HepG2 (cell line): Measurements from ENCODE around the gene RPTOR. TPM values are rescaled to one million over a fixed set of nuclear protein-coding genes. Genes with fewer than 3 reads are reported as not detected.

Experiments
- ATAC-seq: fragments of 200-7000 bp; cut with Tn5 transposase; 3 replicates; pipeline ENCODE4 v1.9.1; 2020; ENCODE audit warnings: mild to moderate bottlenecking, moderate library complexity
- BruUV-seq: library from RNA; stranded (reverse); fragments of 400-500 nt; replicated peaks from 2 replicates; lab custom pipeline; 2021; lab: Mats Ljungman, UMichigan
- CTCF ChIA-PET: fragments of 300-600 bp; formaldehyde crosslinking; extraction: SDS; loops from one replicate; lab custom pipeline; 2021; ENCODE audit warnings: low total read pairs, inconsistent platforms, low intra/inter-chr PET ratio; lab: Yijun Ruan, JAX
- POLR2A ChIA-PET: fragments of 350-600 bp; sonication (Branson Sonifier 250); formaldehyde crosslinking; loops from one replicate; lab custom pipeline; 2020; ENCODE audit warnings: antibody characterized with exemption, inconsistent platforms; lab: Yijun Ruan, JAX
- DNase-seq: peaks from one replicate; pipeline ENCODE4 v3.0.0-alpha.2; 2015; ENCODE audit warnings: low spot score
- FAIRE-seq: peaks from 3 replicates; lab custom pipeline; 2011; peaks lifted over from hg19 to GRCh38; lab: Jason Lieb, UNC
- H2AFZ ChIP-seq: one replicate; pipeline ENCODE4 v1.6.1; 2011; ENCODE audit warnings: low read length, inconsistent platforms
- H3K27ac ChIP-seq: fragments of 300-600 bp; 3 replicates; pipeline ENCODE4 v1.8.0; 2011; ENCODE audit warnings: mixed run types, mild to moderate bottlenecking, mixed read lengths, low read length, inconsistent platforms; ENCODE audit not compliant: insufficient read depth; ENCODE audit errors: extremely low read length
- H3K27me3 ChIP-seq, 2 experiments: fragments of 200-600 bp in 1 of 2; 2 replicates in 1 of 2; 3 replicates in 1 of 2; pipeline versions ENCODE4 v1.6.0 to v1.8.0; 2011; ENCODE audit warnings: low read length in 2 of 2, mild to moderate bottlenecking in 2 of 2, moderate library complexity in 2 of 2, inconsistent platforms in 1 of 2; ENCODE audit not compliant: insufficient read depth in 2 of 2, control insufficient read depth in 1 of 2
- H3K36me3 ChIP-seq, 2 experiments: fragments of 200-600 bp in 1 of 2; replicated peaks in 1 of 2; 2 replicates in 1 of 2; 3 replicates in 1 of 2; pipeline versions ENCODE4 v1.5.1 to v1.8.0; 2011; ENCODE audit warnings: low read length in 2 of 2, inconsistent platforms in 1 of 2; ENCODE audit not compliant: insufficient read depth in 2 of 2, control insufficient read depth in 1 of 2
- H3K4me1 ChIP-seq: 2 replicates; pipeline ENCODE4 v1.5.1; 2012; ENCODE audit warnings: low read length, inconsistent platforms; ENCODE audit not compliant: insufficient read depth
- H3K4me2 ChIP-seq: 2 replicates; pipeline ENCODE4 v1.6.0; 2011; ENCODE audit warnings: low read depth, low read length, inconsistent platforms
- H3K4me3 ChIP-seq, 3 experiments: fragments of 200-600 bp in 1 of 3; sonication (generic), shearing (Covaris generic) in 1 of 3; replicated peaks in 1 of 3; 2 replicates each; pipeline ENCODE4 v1.5.1; 2011 to 2016; ENCODE audit warnings: low read length in 3 of 3, inconsistent platforms in 2 of 3, low read depth in 2 of 3, mild to moderate bottlenecking in 2 of 3, control low read depth in 1 of 3, mixed read lengths in 1 of 3; ENCODE audit not compliant: insufficient read depth in 1 of 3
- H3K79me2 ChIP-seq: one replicate; pipeline ENCODE4 v1.6.1; 2011; ENCODE audit warnings: low read length, inconsistent platforms; ENCODE audit not compliant: insufficient read depth
- H3K9ac ChIP-seq: 2 replicates; pipeline ENCODE4 v1.6.0; 2011; ENCODE audit warnings: mild to moderate bottlenecking, low read depth, low read length, inconsistent platforms; ENCODE audit not compliant: insufficient read depth
- H3K9me3 ChIP-seq: 2 replicates; pipeline ENCODE4 v1.5.1; 2012; ENCODE audit warnings: mild to moderate bottlenecking, low read length
- H4K20me1 ChIP-seq: 2 replicates; pipeline ENCODE4 v1.6.0; 2011; ENCODE audit warnings: inconsistent platforms, mild to moderate bottlenecking, low read length, moderate library complexity; ENCODE audit not compliant: insufficient read depth
- MXD3 ChIP-seq: IDR thresholded peaks from 2 replicates; pipeline ENCODE4 v1.6.1; 2016; ENCODE audit warnings: mild to moderate bottlenecking, missing biosample characterization, missing genetic modification reagents
- NFE2L2 ChIP-seq: fragments of 150-350 bp; IDR thresholded peaks from 2 replicates; pipeline ENCODE4 v1.6.1; 2014; ENCODE audit warnings: low read length
- ZFP62 ChIP-seq: sonication (generic); formaldehyde crosslinking; IDR thresholded peaks from 2 replicates; pipeline ENCODE4 v1.4.0; 2020; ENCODE audit warnings: missing genetic modification reagents
- ZFP90 ChIP-seq: sonication (generic); formaldehyde crosslinking; IDR thresholded peaks from 2 replicates; pipeline ENCODE4 v1.8.0; 2022; ENCODE audit warnings: missing genetic modification reagents, mild to moderate bottlenecking, inconsistent platforms, borderline replicate concordance
- ZNF407 ChIP-seq: sonication (generic); formaldehyde crosslinking; IDR thresholded peaks from one replicate; pipeline ENCODE4 v1.5.1; 2020; ENCODE audit warnings: mild to moderate bottlenecking, missing genetic modification reagents; ENCODE audit errors: not compliant biosample characterization
- ZNF430 ChIP-seq: sonication (generic); formaldehyde crosslinking; IDR thresholded peaks from 2 replicates; pipeline ENCODE4 v1.9.0; 2021; ENCODE audit warnings: mild to moderate bottlenecking, missing genetic modification reagents
- WGBS: methylation state at CpG from one replicate; pipeline ENCODE4 v1.1.6; 2017; ENCODE audit warnings: low lambda C conversion rate; 5-methylcytosine and 5-hydroxymethylcytosine counted together
- in situ Hi-C: cut with HindIII; loops from 2 replicates; pipeline ENCODE4 v1.10.0; 2017; ENCODE audit warnings: low pct_unique_long_range_greater_than_20kb; ENCODE audit not compliant: extremely low pct_ligation_motif_present
- intact Hi-C: fragments of 100-400 bp; cut with micrococcal nuclease; formaldehyde crosslinking; loops from one replicate; pipeline ENCODE4 v1.10.0; 2022; ENCODE audit not compliant: unreplicated experiment
- polyA plus RNA-seq, 8 experiments: library from polyadenylated mRNA; depleted of rRNA in 3 of 8; stranded (reverse) in 7 of 8; unstranded in 1 of 8; fragments of >200 nt; fragmentation: Illumina TruSeq in 4 of 8; extraction: Trizol in 4 of 8; gene quantifications; 2 replicates each; pipeline versions ENCODE4 v1.2.1 to v1.2.3, GENCODE V29; 2011 to 2016; ENCODE audit warnings: low read depth in 4 of 8, missing spikeins in 1 of 8, mixed read lengths in 1 of 8; ENCODE audit not compliant: insufficient read depth in 1 of 8
- total RNA-seq, 5 experiments: library from RNA; depleted of rRNA; stranded (reverse); fragments of >200 nt; fragmentation: Illumina TruSeq; extraction: Trizol; gene quantifications; 2 replicates each; pipeline ENCODE4 v1.2.3, GENCODE V29; 2016; ENCODE audit warnings: low read depth in 1 of 5
- TF ChIP-seq, protein P1 (sequence below): sonication (generic); formaldehyde crosslinking; IDR thresholded peaks from 2 replicates; pipeline ENCODE4 v1.5.1; 2020; ENCODE audit warnings: missing genetic modification reagents, mild to moderate bottlenecking, borderline replicate concordance
- TF ChIP-seq, protein P2 (sequence below): sonication (generic); formaldehyde crosslinking; IDR thresholded peaks from 2 replicates; pipeline ENCODE4 v1.5.0; 2020; ENCODE audit warnings: mild to moderate bottlenecking, missing genetic modification reagents

The RPTOR gene
- total and polyA plus RNA-seq, 2 of the 13 experiments (the other 11 are each of a cell fraction or from before 2014, with no cell fraction given): 6.6 to 25.3 TPM

DNA sequence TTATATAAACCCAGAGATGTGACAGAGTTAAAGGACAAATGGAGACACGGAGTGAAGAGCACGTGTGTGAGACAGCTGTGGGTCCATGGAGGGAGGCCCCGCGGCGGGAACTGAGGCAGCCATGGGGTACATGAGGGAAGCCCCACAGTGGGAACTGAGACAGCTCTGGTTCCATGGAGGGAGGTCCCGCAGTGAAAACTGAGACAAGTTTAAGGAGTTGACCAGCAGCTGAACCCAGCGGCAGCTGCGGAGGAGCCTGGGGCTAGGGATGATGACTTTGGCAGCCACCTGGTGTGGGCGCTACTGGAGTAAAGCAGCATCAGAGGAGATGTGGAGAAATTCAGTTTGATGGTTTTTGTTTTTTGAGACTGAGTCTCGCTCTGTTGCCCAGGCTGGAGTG is 185.1 kb downstream of the RPTOR start:
- WGBS: 99% methylated on average over 10 of the region's 10 CpGs

More for the DNA sequence above, 185.1 kb downstream of the RPTOR start:
- Histone ChIP-seq H2AFZ (no peak overlapping the region), H3K4me3 (no peak overlapping the region), H3K4me1 (no peaks in the 10 kb centered on the region), H3K9me3 (no peaks in the 10 kb centered on the region), H3K79me2 (peaks cover 3% of the 10 kb centered on the region), H3K27me3 (no peaks in the 10 kb centered on the region), H3K36me3 (peaks cover 13 to 32% of the 10 kb centered on the region in 2 experiments; a peak in 4 of 5 replicates), H4K20me1 (no peaks in the 10 kb centered on the region), H3K9ac (no peak overlapping the region), H3K27ac (no peak overlapping the region), H3K4me2 (no peak overlapping the region)
- ChIA-PET POLR2A (no interaction called here), CTCF (no interaction called here)
- BruUV-seq: no TSS peak
- intact Hi-C loops (no loop called here), in situ Hi-C loops (no loop called here)
- FAIRE-seq (no peak), ATAC-seq (no peak), DNase-seq (no peak)
- TF ChIP-seq ZFP90 (CRISPR knock-in tag) (no peak), ZFP62 (CRISPR knock-in tag) (no peak), ZNF430 (CRISPR knock-in tag) (no peak), ZNF407 (CRISPR knock-in tag) (no peak), NFE2L2 (no peak), MXD3 (no peak)
- TF ChIP-seq, protein P1, sequence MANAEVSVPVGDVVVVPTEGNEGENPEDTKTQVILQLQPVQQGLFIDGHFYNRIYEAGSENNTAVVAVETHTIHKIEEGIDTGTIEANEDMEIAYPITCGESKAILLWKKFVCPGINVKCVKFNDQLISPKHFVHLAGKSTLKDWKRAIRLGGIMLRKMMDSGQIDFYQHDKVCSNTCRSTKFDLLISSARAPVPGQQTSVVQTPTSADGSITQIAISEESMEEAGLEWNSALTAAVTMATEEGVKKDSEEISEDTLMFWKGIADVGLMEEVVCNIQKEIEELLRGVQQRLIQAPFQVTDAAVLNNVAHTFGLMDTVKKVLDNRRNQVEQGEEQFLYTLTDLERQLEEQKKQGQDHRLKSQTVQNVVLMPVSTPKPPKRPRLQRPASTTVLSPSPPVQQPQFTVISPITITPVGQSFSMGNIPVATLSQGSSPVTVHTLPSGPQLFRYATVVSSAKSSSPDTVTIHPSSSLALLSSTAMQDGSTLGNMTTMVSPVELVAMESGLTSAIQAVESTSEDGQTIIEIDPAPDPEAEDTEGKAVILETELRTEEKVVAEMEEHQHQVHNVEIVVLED (CRISPR knock-in tag): no peak
- TF ChIP-seq, protein P2, sequence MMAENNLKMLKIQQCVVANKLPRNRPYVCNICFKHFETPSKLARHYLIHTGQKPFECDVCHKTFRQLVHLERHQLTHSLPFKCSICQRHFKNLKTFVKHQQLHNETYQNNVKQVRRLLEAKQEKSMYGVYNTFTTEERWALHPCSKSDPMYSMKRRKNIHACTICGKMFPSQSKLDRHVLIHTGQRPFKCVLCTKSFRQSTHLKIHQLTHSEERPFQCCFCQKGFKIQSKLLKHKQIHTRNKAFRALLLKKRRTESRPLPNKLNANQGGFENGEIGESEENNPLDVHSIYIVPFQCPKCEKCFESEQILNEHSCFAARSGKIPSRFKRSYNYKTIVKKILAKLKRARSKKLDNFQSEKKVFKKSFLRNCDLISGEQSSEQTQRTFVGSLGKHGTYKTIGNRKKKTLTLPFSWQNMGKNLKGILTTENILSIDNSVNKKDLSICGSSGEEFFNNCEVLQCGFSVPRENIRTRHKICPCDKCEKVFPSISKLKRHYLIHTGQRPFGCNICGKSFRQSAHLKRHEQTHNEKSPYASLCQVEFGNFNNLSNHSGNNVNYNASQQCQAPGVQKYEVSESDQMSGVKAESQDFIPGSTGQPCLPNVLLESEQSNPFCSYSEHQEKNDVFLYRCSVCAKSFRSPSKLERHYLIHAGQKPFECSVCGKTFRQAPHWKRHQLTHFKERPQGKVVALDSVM (CRISPR knock-in tag): no peak
